Esophagus muscularis mucosa (tissue), 3 donors: ENCODE measurements around the gene ALDH1L2.

Experiments used
- POLR2A ChIP-seq: fragments of 450-650 bp; IDR thresholded peaks from one replicate; pipeline ENCODE4 v1.6.1; 2017; ENCODE audit warnings: antibody characterized with exemption, moderate library complexity, mild to moderate bottlenecking, low read depth
- POLR2AphosphoS5 ChIP-seq, 2 donors: sonication (generic); formaldehyde crosslinking; IDR thresholded peaks; one replicate each; pipeline ENCODE4 v1.6.1; 2017; ENCODE audit warnings: antibody characterized with exemption in 2 of 2
- TF ChIP-seq, protein P1 (sequence below), 3 experiments: fragments of 200-600 bp in 2 of 3; fragments of 450-650 bp in 1 of 3; sonication (generic) in 2 of 3; IDR thresholded peaks; one replicate each; pipeline ENCODE4 v1.5.1; 2017 to 2019; ENCODE audit warnings: antibody characterized with exemption in 3 of 3, mild to moderate bottlenecking in 2 of 3, moderate library complexity in 1 of 3

DNA sequence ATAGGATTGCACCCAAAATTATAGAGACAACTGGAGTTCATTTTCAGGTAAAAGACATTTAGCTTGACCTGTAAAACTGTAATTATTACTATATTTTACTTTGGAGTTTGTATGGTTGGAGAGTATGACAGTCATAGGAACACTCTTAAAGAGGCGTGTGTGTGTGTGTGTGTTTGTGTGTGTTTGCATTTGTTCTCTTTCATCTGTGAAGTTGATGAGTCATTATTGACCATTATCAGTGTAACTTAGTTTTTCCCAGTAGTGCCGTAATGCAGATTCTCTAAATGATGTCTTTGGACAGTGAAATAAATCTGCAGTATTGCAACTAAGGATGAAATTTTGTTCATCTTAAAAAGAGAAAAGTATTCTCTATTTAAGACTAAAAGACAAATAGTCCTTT, 36.3 kb upstream of the ALDH1L2 start:
- TF ChIP-seq POLR2AphosphoS5 (IDR thresholded peaks at IDR 0.05) (no peak), POLR2A (no peak)
- TF ChIP-seq, protein P1, sequence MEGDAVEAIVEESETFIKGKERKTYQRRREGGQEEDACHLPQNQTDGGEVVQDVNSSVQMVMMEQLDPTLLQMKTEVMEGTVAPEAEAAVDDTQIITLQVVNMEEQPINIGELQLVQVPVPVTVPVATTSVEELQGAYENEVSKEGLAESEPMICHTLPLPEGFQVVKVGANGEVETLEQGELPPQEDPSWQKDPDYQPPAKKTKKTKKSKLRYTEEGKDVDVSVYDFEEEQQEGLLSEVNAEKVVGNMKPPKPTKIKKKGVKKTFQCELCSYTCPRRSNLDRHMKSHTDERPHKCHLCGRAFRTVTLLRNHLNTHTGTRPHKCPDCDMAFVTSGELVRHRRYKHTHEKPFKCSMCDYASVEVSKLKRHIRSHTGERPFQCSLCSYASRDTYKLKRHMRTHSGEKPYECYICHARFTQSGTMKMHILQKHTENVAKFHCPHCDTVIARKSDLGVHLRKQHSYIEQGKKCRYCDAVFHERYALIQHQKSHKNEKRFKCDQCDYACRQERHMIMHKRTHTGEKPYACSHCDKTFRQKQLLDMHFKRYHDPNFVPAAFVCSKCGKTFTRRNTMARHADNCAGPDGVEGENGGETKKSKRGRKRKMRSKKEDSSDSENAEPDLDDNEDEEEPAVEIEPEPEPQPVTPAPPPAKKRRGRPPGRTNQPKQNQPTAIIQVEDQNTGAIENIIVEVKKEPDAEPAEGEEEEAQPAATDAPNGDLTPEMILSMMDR (IDR thresholded peaks at IDR 0.05) = no peak
